ENCODE data around the gene KANSL1. TPM values are rescaled to one million over a fixed set of nuclear protein-coding genes. Genes with fewer than 3 reads are reported as not detected.

KANSL1 gene
- polyA plus RNA-seq, 1 of the 3 experiments (the other 2 are of a cell fraction): 10.0 TPM

GRCh38 chr17:46108550-46109110 lies 84.6 kb downstream of the KANSL1 start:
- no peak for DNase-seq

More at GRCh38 chr17:46108550-46109110, 84.6 kb downstream of the KANSL1 start:
- 76% methylated on average over 4 of the region's 4 CpGs for WGBS (ENCODE audit: low lambda C conversion rate)
- POLR2A ChIA-PET: interaction anchor here (0.6 kb wide), 1 partner anchor 8 kb away, joined by 3 read pairs; no protein-coding TSS in a partner anchor
- H3K27ac ChIP-seq (ENCODE audit: low read depth in 2 of 2, low read length in 1 of 2): no peak overlapping the region
- H3F3A ChIP-seq (replicated peaks; ENCODE audit: insufficient read depth): peaks cover 3% of the 10 kb centered on the region
- H3K79me2 ChIP-seq (ENCODE audit: insufficient read depth): peaks cover 100% of the 10 kb centered on the region
- H4K20me1 ChIP-seq (ENCODE audit: insufficient read depth): peaks cover 100% of the 10 kb centered on the region
- H3K9ac ChIP-seq: no peak overlapping the region
- no peak overlapping the region for H3K4me3 ChIP-seq (ENCODE audit: low read depth in 2 of 2, low read length in 1 of 2)
- no peak overlapping the region for H3K4me2 ChIP-seq
- CTCF ChIA-PET: interaction anchor here (0.7 to 2.1 kb wide), 5 partner anchors 24 to 84 kb away, joined by 3 to 7 read pairs (median 5); partner anchors contain the start of gene KANSL1
- no peaks in the 10 kb centered on the region for H3K27me3 ChIP-seq (ENCODE audit: insufficient read depth)
- no peaks in the 10 kb centered on the region for H3K36me3 ChIP-seq (replicated peaks in 1 of 2; ENCODE audit: control insufficient read depth in 1 of 2, insufficient read depth in 2 of 2, low read length in 1 of 2)
- H3K4me1 ChIP-seq (ENCODE audit: control insufficient read depth in 1 of 2, insufficient read depth in 2 of 2, low read depth in 1 of 2, low read length in 1 of 2): peaks cover 3 to 14% of the 10 kb centered on the region in 2 experiments; a peak in 2 of 4 replicates
- TF ChIP-seq NFIC (IDR thresholded peaks at IDR 0.05; ENCODE audit: borderline replicate concordance): no peak
- no peak for TF ChIP-seq RFX5 (IDR thresholded peaks at IDR 0.05; ENCODE audit: low read length)
- no peak for TF ChIP-seq MAX (IDR thresholded peaks at IDR 0.05; ENCODE audit: low read depth)
- TF ChIP-seq FOSL2 (IDR thresholded peaks at IDR 0.05; ENCODE audit: borderline replicate concordance, low read depth): no peak
- no peak for TF ChIP-seq RXRA (IDR thresholded peaks at IDR 0.05; ENCODE audit: borderline replicate concordance, low read depth)
- TF ChIP-seq REST (IDR thresholded peaks at IDR 0.05; ENCODE audit: low read depth, low read length): no peak
- no peak for TF ChIP-seq ZBTB33 (IDR thresholded peaks at IDR 0.05; ENCODE audit: borderline replicate concordance, low read depth)
- no peak for TF ChIP-seq SMC3 (IDR thresholded peaks at IDR 0.05; ENCODE audit: low read depth, low read length)
- TF ChIP-seq RCOR1 (IDR thresholded peaks at IDR 0.05; ENCODE audit: low read length): no peak
- no peak for TF ChIP-seq GABPA (IDR thresholded peaks at IDR 0.05; ENCODE audit: low read depth)
- no peak for TF ChIP-seq YY1 (IDR thresholded peaks at IDR 0.05; ENCODE audit: low read depth)
- TF ChIP-seq USF1 (IDR thresholded peaks at IDR 0.05; ENCODE audit: borderline replicate concordance, low read depth): no peak
- TF ChIP-seq PBX3 (IDR thresholded peaks at IDR 0.05): no peak
- TF ChIP-seq ELF1 (IDR thresholded peaks at IDR 0.05): no peak
- TF ChIP-seq RAD21 (IDR thresholded peaks at IDR 0.05; ENCODE audit: low read length): no peak
- no peak for TF ChIP-seq POLR2AphosphoS5 (IDR thresholded peaks at IDR 0.05; ENCODE audit: low read depth, low read length)
- no peaks in the 10 kb centered on the region for H3K9me2 ChIP-seq
- no peaks in the 10 kb centered on the region for H3K9me3 ChIP-seq
- no peak overlapping the region for H2AFZ ChIP-seq (ENCODE audit: low read depth)
